CD14-positive monocyte (primary cell): ENCODE results near the gene SEMA6B. TPM values are rescaled to one million over a fixed set of nuclear protein-coding genes. Genes with fewer than 3 reads are reported as not detected.

Source experiments
- DNase-seq, 3 donors: peaks; one replicate each; pipeline ENCODE4 v3.0.0-alpha.2; 2011 to 2022
- H2AFZ ChIP-seq: 2 replicates; pipeline ENCODE4 v1.6.0; 2012; ENCODE audit warnings: mild to moderate bottlenecking, low read depth, low read length, inconsistent platforms; ENCODE audit not compliant: insufficient read depth, poor library complexity, severe bottlenecking
- H3K27ac ChIP-seq, 2 donors: 1 replicate in 1 of 2; 2 replicates in 1 of 2; pipeline ENCODE4 v1.5.1; 2012 to 2013; ENCODE audit warnings: low read length in 2 of 2, control low read depth in 1 of 2, inconsistent platforms in 1 of 2, low read depth in 1 of 2, mild to moderate bottlenecking in 1 of 2
- H3K27me3 ChIP-seq, 2 donors: one replicate each; pipeline versions ENCODE4 v1.6.0 to v1.6.1; 2011 to 2013; ENCODE audit warnings: low read length in 2 of 2; ENCODE audit not compliant: control insufficient read depth in 2 of 2, insufficient read depth in 2 of 2
- H3K36me3 ChIP-seq, 2 donors: replicated peaks in 1 of 2; 1 replicate in 1 of 2; 2 replicates in 1 of 2; pipeline versions ENCODE4 v1.5.1 to v1.6.1; 2012 to 2013; ENCODE audit warnings: low read length in 2 of 2, control low read depth in 1 of 2, inconsistent platforms in 1 of 2, mild to moderate bottlenecking in 1 of 2; ENCODE audit not compliant: insufficient read depth in 2 of 2, control insufficient read depth in 1 of 2
- H3K4me1 ChIP-seq, 2 donors: 1 replicate in 1 of 2; 2 replicates in 1 of 2; pipeline versions ENCODE4 v1.5.1 to v1.6.1; 2012 to 2013; ENCODE audit warnings: low read length in 2 of 2, control low read depth in 1 of 2, inconsistent platforms in 1 of 2, mild to moderate bottlenecking in 1 of 2, moderate library complexity in 1 of 2; ENCODE audit not compliant: insufficient read depth in 2 of 2, control insufficient read depth in 1 of 2
- H3K4me2 ChIP-seq: replicated peaks from 2 replicates; pipeline ENCODE3; 2012; ENCODE audit warnings: low read length, moderate library complexity, mild to moderate bottlenecking; ENCODE audit not compliant: poor library complexity, severe bottlenecking; ENCODE audit errors: extremely low read depth
- H3K4me3 ChIP-seq, 3 experiments: fragments of 200-600 bp in 1 of 3; sonication (generic) in 1 of 3; replicated peaks in 1 of 3; 1 replicate in 2 of 3; 2 replicates in 1 of 3; pipeline ENCODE4 v1.5.1; 2011 to 2013; ENCODE audit warnings: low read length in 3 of 3, mild to moderate bottlenecking in 3 of 3, control low read depth in 2 of 3, low read depth in 2 of 3, inconsistent platforms in 1 of 3, moderate library complexity in 1 of 3
- H3K79me2 ChIP-seq: 2 replicates; pipeline ENCODE4 v1.6.0; 2012; ENCODE audit warnings: mild to moderate bottlenecking, control low read depth, inconsistent platforms, low read length, moderate library complexity; ENCODE audit not compliant: insufficient read depth
- H3K9ac ChIP-seq: 2 replicates; pipeline ENCODE4 v1.6.0; 2017; ENCODE audit warnings: low read length, mild to moderate bottlenecking; ENCODE audit not compliant: insufficient read depth, poor library complexity, severe bottlenecking
- H3K9me3 ChIP-seq, 2 donors: replicated peaks in 1 of 2; 1 replicate in 1 of 2; 2 replicates in 1 of 2; pipeline versions ENCODE4 v1.5.1 to v1.6.1; 2012 to 2013; ENCODE audit warnings: low read length in 2 of 2, control low read depth in 1 of 2; ENCODE audit not compliant: control insufficient read depth in 1 of 2, insufficient read depth in 1 of 2
- H4K20me1 ChIP-seq: 2 replicates; pipeline ENCODE4 v1.6.0; 2012; ENCODE audit warnings: mild to moderate bottlenecking, low read length, control low read depth, moderate library complexity; ENCODE audit not compliant: insufficient read depth
- H3K27ac Mint-ChIP-seq, 7 donors: one replicate each; pipeline ENCODE4 v1.8.0; 2020; ENCODE audit warnings: mild to moderate bottlenecking in 7 of 7, mixed read lengths in 7 of 7, moderate library complexity in 6 of 7, inconsistent platforms in 2 of 7
- H3K27me3 Mint-ChIP-seq, 3 donors: one replicate each; pipeline ENCODE4 v1.8.0; 2021 to 2022; ENCODE audit warnings: low read depth in 3 of 3, mild to moderate bottlenecking in 3 of 3, mixed read lengths in 3 of 3, moderate library complexity in 3 of 3, inconsistent platforms in 1 of 3
- H3K36me3 Mint-ChIP-seq, 2 donors: one replicate each; pipeline ENCODE4 v1.8.0; 2020; ENCODE audit warnings: mixed read lengths in 2 of 2, inconsistent platforms in 1 of 2, mild to moderate bottlenecking in 1 of 2
- H3K4me1 Mint-ChIP-seq: one replicate; pipeline ENCODE4 v1.8.0; 2020; ENCODE audit warnings: mild to moderate bottlenecking, mixed read lengths
- H3K4me3 Mint-ChIP-seq, 2 donors: one replicate each; pipeline ENCODE4 v1.8.0; 2020; ENCODE audit warnings: mild to moderate bottlenecking in 2 of 2, mixed read lengths in 2 of 2, moderate library complexity in 1 of 2
- H3K9me3 Mint-ChIP-seq, 7 donors: one replicate each; pipeline ENCODE4 v1.8.0; 2020 to 2022; ENCODE audit warnings: mixed read lengths in 7 of 7, mild to moderate bottlenecking in 6 of 7, moderate library complexity in 6 of 7, inconsistent platforms in 2 of 7
- CTCF ChIP-seq: fragments of 200-600 bp; IDR thresholded peaks from one replicate; pipeline ENCODE4 v1.8.0; 2022; ENCODE audit warnings: antibody characterized with exemption, mild to moderate bottlenecking
- WGBS: methylation state at CpG from one replicate; pipeline ENCODE4 v1.1.5; 2013; ENCODE audit warnings: missing lambda C conversion rate; ENCODE audit not compliant: insufficient coverage; 5-methylcytosine and 5-hydroxymethylcytosine counted together
- intact Hi-C, 2 donors: fragments of 100-400 bp; cut with micrococcal nuclease; formaldehyde crosslinking; loops; one replicate each; pipeline versions ENCODE4 v1.15.0 to v1.15.1; 2023
- polyA plus RNA-seq, 3 donors: library from polyadenylated mRNA; depleted of rRNA in 1 of 3; unstranded in 2 of 3; stranded (reverse) in 1 of 3; fragments of 300-500 nt in 2 of 3; fragments of >200 nt in 1 of 3; fragmentation: Illumina TruSeq in 2 of 3; gene quantifications; 1 replicate in 2 of 3; 2 replicates in 1 of 3; pipeline ENCODE4 v1.2.3, GENCODE V29; 2012 to 2021

The SEMA6B gene
- polyA plus RNA-seq, 3 donors, result 0.12 to 1.6 (median 0.87) TPM

DNA sequence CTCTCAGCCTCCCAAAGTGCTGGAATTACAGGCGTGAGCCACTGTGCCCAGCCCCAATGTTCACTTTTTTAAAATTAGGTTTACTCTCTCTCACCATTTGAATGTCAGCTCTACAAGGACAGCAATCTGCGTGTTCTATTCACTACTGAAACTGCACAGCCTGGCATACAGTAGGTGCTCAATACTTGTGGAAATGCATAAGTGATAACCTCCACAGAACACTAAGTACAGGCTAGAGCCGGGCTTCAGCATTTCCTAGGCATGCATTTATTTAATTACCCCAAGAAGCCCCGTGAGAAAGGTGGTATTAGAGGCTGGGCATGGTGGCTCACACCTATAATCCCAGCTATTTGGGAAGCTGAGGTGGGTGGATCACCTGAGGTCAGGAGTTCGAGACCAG, 46.7 kb upstream of the SEMA6B start:
- Mint-ChIP-seq H3K4me1 (peaks cover 27% of the 10 kb centered on the region), H3K4me3 (no peak overlapping the region), H3K9me3 (peaks cover 0 to 2% (median 0%) of the 10 kb centered on the region in 7 donors), H3K36me3 (peaks cover 0 to 2% of the 10 kb centered on the region in 2 donors), H3K27me3 (peaks cover 16 to 23% (median 22%) of the 10 kb centered on the region in 3 donors), H3K27ac (no peak overlapping the region)
- H3K27me3 ChIP-seq, result peaks cover 0 to 6% of the 10 kb centered on the region in 2 donors
- WGBS, result 88% methylated on average over 1 of the region's 5 CpGs
- no peaks in the 10 kb centered on the region for H3K79me2 ChIP-seq
- intact Hi-C loops, result no loop called here
- no peak overlapping the region for H3K9ac ChIP-seq
- no peak overlapping the region for H3K27ac ChIP-seq
- no peaks in the 10 kb centered on the region for H3K36me3 ChIP-seq
- no peak for DNase-seq
- no peaks in the 10 kb centered on the region for H3K9me3 ChIP-seq
- H3K4me1 ChIP-seq, result peaks cover 27% of the 10 kb centered on the region in 2 donors
- H4K20me1 ChIP-seq, result no peaks in the 10 kb centered on the region
- H3K4me3 ChIP-seq, result no peak overlapping the region
- no peak for TF ChIP-seq CTCF
- H2AFZ ChIP-seq, result no peak overlapping the region
- no peak overlapping the region for H3K4me2 ChIP-seq

DNA sequence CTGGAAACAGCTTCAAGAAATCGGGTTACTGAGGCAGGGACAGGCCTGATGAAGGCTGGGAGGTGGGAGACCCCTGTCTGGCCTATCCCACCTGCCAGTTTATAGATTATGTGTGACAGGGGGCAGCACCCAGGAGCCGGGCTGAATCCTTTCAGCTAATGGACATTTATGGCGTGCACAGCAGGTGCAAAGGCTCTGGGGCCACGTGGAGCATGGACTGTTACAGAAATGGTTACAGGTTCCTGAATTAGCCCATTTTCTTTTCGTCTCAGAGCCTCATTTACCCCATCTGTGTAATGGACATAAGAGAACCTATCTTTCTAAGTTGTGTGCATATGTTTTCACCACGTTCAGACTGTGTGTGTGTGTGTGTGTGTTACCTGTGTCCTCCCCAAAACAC, 45.4 kb upstream of the SEMA6B start:
- H3K4me3 Mint-ChIP-seq, result no peak overlapping the region
- H3K36me3 Mint-ChIP-seq, result peaks cover 0 to 2% of the 10 kb centered on the region in 2 donors
- no peak for DNase-seq
- no peak overlapping the region for H3K27ac ChIP-seq
- WGBS, result 85% methylated on average over 3 of the region's 6 CpGs
- peaks cover 17 to 26% (median 24%) of the 10 kb centered on the region in 3 donors for H3K27me3 Mint-ChIP-seq
- no peaks in the 10 kb centered on the region for H3K9me3 ChIP-seq
- intact Hi-C loops, result no loop called here
- H3K4me2 ChIP-seq, result no peak overlapping the region
- no peaks in the 10 kb centered on the region for H3K36me3 ChIP-seq
- H3K9me3 Mint-ChIP-seq, result peaks cover 0 to 2% (median 0%) of the 10 kb centered on the region in 7 donors
- no peak overlapping the region for H3K9ac ChIP-seq
- peaks cover 16% of the 10 kb centered on the region for H3K4me1 Mint-ChIP-seq
- peaks cover 0 to 6% of the 10 kb centered on the region in 2 donors for H3K27me3 ChIP-seq
- H3K27ac Mint-ChIP-seq, result no peak overlapping the region
- H2AFZ ChIP-seq, result no peak overlapping the region
- H3K79me2 ChIP-seq, result no peaks in the 10 kb centered on the region
- TF ChIP-seq CTCF, result no peak
- H3K4me3 ChIP-seq, result no peak overlapping the region
- H4K20me1 ChIP-seq, result no peaks in the 10 kb centered on the region
- H3K4me1 ChIP-seq, result peaks cover 14% of the 10 kb centered on the region in 2 donors
